Erythroblast (primary cell): ENCODE measurements around the gene SOX5.
"Not testable (repeated sequence)": the region's sequence is repeated elsewhere in the genome, so short reads cannot be mapped to it uniquely, and the experiment has no call there.

ENCODE experiments used
- GATA1 ChIP-seq: IDR thresholded peaks from 2 replicates; pipeline ENCODE4 v1.6.1; 2011; ENCODE audit warnings: low read depth, mild to moderate bottlenecking, control low read depth, low read length, moderate library complexity
- POLR2A ChIP-seq: IDR thresholded peaks from 2 replicates; pipeline ENCODE4 v1.6.1; 2011; ENCODE audit warnings: mild to moderate bottlenecking, low read length

GRCh38 chr12:23825124-23825523 is 124.3 kb downstream of the SOX5 start:
- TF ChIP-seq POLR2A, GATA1: not testable (repeated sequence)
